Loucy (cell line): Measurements from ENCODE around the gene GPBP1.

Source experiments
- EZH2phosphoT487 ChIP-seq: fragments of 200-600 bp; IDR thresholded peaks from 2 replicates; pipeline ENCODE4 v1.6.1; 2018; ENCODE audit warnings: antibody characterized with exemption, mild to moderate bottlenecking, moderate library complexity, borderline replicate concordance
- TF ChIP-seq, protein P1 (sequence below): fragments of 200-600 bp; sonication (generic); conservative IDR thresholded peaks from 2 replicates; pipeline ENCODE4 v1.5.1; 2014; ENCODE audit warnings: mild to moderate bottlenecking, antibody characterized with exemption, low read length

DNA sequence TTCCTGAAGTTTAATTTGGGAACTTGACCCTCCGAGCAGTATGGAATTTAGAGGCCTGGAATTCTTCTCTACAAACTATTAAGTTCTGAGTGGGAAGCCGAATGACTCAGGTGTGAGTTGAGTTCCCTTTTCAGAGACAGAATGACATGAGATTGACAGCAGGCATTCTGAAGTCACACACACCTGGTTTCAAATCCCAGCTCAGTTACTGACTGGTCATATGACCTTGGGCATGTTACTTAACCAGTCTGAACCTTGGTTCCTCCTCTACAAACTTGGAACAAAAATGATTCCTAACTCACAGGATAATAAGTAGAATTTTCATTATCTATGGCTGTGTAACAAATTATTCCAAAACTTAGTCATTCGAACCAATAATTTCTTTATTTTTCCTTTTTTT lies 45.5 kb upstream of the GPBP1 start:
- TF ChIP-seq, protein P1, sequence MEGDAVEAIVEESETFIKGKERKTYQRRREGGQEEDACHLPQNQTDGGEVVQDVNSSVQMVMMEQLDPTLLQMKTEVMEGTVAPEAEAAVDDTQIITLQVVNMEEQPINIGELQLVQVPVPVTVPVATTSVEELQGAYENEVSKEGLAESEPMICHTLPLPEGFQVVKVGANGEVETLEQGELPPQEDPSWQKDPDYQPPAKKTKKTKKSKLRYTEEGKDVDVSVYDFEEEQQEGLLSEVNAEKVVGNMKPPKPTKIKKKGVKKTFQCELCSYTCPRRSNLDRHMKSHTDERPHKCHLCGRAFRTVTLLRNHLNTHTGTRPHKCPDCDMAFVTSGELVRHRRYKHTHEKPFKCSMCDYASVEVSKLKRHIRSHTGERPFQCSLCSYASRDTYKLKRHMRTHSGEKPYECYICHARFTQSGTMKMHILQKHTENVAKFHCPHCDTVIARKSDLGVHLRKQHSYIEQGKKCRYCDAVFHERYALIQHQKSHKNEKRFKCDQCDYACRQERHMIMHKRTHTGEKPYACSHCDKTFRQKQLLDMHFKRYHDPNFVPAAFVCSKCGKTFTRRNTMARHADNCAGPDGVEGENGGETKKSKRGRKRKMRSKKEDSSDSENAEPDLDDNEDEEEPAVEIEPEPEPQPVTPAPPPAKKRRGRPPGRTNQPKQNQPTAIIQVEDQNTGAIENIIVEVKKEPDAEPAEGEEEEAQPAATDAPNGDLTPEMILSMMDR, result no peak
- no peak for TF ChIP-seq EZH2phosphoT487
